GM12891 (cell line): ENCODE data around the gene EBF4.

Source experiments
- POLR2A ChIP-seq: IDR thresholded peaks from 2 replicates; pipeline ENCODE4 v1.6.1; 2011; ENCODE audit warnings: low read depth, low read length, control low read depth
- POLR2AphosphoS5 ChIP-seq: IDR thresholded peaks from 2 replicates; pipeline ENCODE4 v1.6.1; 2011; ENCODE audit warnings: low read depth, low read length, control low read depth
- POU2F2 ChIP-seq: IDR thresholded peaks from 2 replicates; pipeline ENCODE4 v1.6.1; 2011; ENCODE audit warnings: low read depth, mild to moderate bottlenecking, control low read depth, low read length, moderate library complexity
- SPI1 ChIP-seq: IDR thresholded peaks from 2 replicates; pipeline ENCODE4 v1.6.1; 2011; ENCODE audit warnings: low read depth, low read length, control low read depth

- TF ChIP-seq POLR2A (no peak), POLR2AphosphoS5 (no peak), POU2F2 (no peak), SPI1 (no peak)
Observed at GRCh38 chr20:2697768-2698167, 5.2 kb downstream of the EBF4 start.
